PC-9 (cell line): ENCODE results near the gene DUSP9.

Experiments used
- CTCF ChIP-seq: fragments of 200-600 bp; sonication (generic); conservative IDR thresholded peaks from 2 replicates; pipeline ENCODE4 v1.6.1; 2017; ENCODE audit warnings: mixed run types, antibody characterized with exemption, mild to moderate bottlenecking, moderate library complexity
- EZH2 ChIP-seq: fragments of 200-600 bp; sonication (generic); IDR thresholded peaks from 2 replicates; pipeline ENCODE4 v1.8.0; 2017; ENCODE audit warnings: antibody characterized with exemption, low read depth

- TF ChIP-seq CTCF = no peak
- no peak for TF ChIP-seq EZH2
Observed at GRCh38 chrX:153626025-153626633, 20.9 kb upstream of the DUSP9 start.
